HCT116 (cell line): ENCODE measurements around the gene POU2F3. TPM values are rescaled to one million over a fixed set of nuclear protein-coding genes. Genes with fewer than 3 reads are reported as not detected.

Experiments
- total RNA-seq: library from RNA; stranded (reverse); gene quantifications from one replicate; pipeline ENCODE4 v1.2.1, GENCODE V29; 2021; ENCODE audit not compliant: unreplicated experiment

Gene POU2F3
- total RNA-seq, 1 experiment from 2014 or later, result 0.15 TPM

Other genes starting within 250 kb of the POU2F3 start
- 0.54 TPM for gene TRIM29, start 102.0 kb upstream of the POU2F3 start, total RNA-seq
- gene OAF, start 29.1 kb upstream of the POU2F3 start, total RNA-seq, result 32.3 TPM
- 9.1 TPM for gene TLCD5, start 85.2 kb downstream of the POU2F3 start, total RNA-seq
- 81.4 TPM for gene ARHGEF12, start 96.3 kb downstream of the POU2F3 start, total RNA-seq